Stimulated activated CD8-positive, alpha-beta memory T cell treated with anti-CD3 and anti-CD28 coated beads, Interleukin-7, amount 100 ng/mL, for 4 hours (primary cell): Measurements from ENCODE around the gene NOL4.

Experiments
- DNase-seq, 2 donors: peaks; one replicate each; pipeline ENCODE4 v3.0.0-alpha.2; 2020; ENCODE audit warnings: low read depth in 2 of 2

Gene NOL4

DNA sequence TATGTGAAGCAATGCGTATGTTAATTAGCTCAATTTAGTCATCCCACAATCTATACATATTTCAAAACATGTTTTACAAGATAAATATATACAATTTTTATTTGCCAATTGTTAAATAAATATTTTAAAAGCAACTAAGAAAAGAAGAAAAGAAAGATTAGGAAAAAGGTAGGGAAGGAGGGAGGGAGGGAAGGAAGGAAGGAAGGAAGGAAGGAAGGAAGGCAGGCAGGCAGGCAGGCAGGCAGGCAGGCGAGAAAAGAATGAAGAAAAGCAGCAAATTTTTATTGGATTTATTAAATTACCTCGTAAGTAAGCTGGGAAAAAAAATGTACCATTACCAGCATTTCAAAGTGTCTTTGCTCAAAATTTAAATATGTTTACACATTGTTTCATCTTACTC is 30.5 kb downstream of the NOL4 start:
- DNase-seq, result no peak

- no peak for DNase-seq
These were observed 34.9 kb downstream of the NOL4 start for GRCh38 chr18:34189656-34190435.
